Stimulated activated CD4-positive, alpha-beta T cell treated with anti-CD3 and anti-CD28 coated beads, Interleukin-2, amount 100 ng/mL, for 48 hours (primary cell): Measurements from ENCODE around the gene TBC1D2.

ENCODE experiments used
- DNase-seq, 2 donors: peaks; one replicate each; pipeline ENCODE4 v3.0.0-alpha.2; 2020

The TBC1D2 gene

DNA sequence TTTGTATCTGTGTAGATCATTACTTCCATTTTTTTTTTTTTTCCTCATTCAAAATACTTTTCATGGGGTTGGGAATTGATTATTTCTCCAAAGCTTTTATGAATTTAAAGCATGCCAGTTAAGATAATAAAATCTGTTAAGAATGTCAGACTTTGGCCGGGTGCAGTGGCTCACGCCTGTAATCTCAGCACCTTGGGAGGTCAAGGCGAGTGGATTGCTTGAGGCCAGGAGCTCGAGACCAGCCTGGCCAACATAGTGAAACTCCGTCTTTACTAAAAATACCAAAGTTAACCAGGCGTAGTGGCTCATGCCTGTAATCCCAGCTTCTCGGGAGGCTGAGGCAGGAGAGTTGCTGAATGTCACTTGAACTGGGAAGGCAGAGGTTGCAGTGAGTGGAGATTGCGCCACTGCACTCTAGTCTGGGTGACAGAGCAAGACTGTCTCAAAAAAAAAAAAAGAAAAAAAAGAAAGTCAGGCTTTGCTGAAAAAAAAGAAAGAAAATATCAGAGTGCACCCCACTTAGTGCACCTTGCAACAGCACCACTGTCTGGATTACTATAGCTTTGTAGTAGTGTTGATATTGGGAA, 18.5 kb downstream of the TBC1D2 start:
- DNase-seq, result no peak

DNA sequence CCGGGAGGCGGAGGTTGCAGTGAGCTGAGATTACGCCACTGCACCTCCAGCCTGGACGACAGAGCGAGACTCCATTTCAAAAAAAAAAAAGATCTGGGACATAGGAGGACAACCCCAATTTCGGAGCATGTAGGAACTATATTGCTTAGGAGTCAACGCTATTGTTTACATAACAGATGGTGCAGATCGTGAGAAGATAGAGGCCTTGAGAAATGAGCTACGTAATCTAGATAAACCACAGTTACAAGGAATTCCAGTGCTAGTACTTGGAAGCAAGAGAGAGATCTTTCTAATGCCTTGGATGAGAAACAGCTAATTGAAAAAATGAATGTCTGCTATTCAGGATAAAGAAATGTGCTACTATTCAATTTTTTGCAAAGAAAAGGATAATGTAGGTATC, 20.3 kb downstream of the TBC1D2 start:
- DNase-seq, result no peak

DNA sequence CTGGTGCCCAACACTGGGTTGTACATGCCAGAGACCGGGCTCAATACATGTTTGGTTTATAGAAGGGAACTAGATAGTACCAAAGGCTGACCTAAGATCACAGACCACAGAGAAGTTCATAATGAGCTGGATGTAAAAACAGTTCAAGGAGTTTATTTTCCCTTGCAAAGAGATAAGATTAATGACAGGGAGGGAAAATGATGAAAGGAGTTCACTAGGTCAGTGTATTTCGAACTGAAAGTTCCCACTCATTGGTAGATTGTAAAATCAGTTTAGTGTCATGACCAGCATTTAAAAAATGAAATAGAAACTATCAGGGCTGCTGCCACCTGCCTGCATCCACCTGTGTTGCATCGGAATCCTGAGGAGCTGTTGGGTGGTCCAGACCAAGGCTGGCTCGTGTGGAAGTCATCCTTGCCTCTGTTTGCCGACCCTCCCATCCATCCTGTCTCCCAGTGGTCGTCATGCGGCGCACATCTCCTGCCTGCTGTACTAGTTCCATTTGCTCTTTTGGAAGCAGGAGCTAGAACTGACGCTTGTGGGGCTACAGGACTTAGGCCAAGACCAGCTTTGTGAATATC, 21.1 kb downstream of the TBC1D2 start:
- DNase-seq, result no peak

- DNase-seq, result no peak
These were observed 22.5 kb downstream of the TBC1D2 start for GRCh38 chr9:98232926-98233325.

- no peak for DNase-seq
These were observed 23.5 kb downstream of the TBC1D2 start for GRCh38 chr9:98231770-98232478.

- no peak for DNase-seq
These were observed 24.7 kb downstream of the TBC1D2 start for GRCh38 chr9:98230789-98231188.

DNA sequence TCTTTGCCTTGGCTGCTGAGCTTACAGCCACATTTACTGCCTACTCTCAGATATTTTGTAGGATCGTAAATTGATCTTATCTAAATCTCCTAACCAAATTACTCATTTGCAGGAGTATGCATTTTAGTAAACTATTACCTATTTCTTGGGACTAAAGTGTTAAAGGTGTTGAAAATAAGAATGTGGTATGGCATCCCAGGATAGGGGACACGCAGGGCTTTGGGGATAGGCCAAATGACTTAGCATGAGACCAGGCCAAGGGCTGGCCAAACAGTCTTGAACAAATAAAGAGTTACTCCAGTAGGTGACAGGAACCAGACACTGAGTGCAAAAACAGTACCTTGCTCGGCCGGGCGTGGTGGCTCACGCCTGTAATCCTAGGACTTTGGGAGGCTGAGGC, 25.1 kb downstream of the TBC1D2 start:
- DNase-seq, result no peak

- no peak for DNase-seq
These were observed 25.8 kb downstream of the TBC1D2 start for GRCh38 chr9:98229620-98230019.

GRCh38 chr9:98229090-98229395, 26.4 kb downstream of the TBC1D2 start:
- DNase-seq, result no peak

DNA sequence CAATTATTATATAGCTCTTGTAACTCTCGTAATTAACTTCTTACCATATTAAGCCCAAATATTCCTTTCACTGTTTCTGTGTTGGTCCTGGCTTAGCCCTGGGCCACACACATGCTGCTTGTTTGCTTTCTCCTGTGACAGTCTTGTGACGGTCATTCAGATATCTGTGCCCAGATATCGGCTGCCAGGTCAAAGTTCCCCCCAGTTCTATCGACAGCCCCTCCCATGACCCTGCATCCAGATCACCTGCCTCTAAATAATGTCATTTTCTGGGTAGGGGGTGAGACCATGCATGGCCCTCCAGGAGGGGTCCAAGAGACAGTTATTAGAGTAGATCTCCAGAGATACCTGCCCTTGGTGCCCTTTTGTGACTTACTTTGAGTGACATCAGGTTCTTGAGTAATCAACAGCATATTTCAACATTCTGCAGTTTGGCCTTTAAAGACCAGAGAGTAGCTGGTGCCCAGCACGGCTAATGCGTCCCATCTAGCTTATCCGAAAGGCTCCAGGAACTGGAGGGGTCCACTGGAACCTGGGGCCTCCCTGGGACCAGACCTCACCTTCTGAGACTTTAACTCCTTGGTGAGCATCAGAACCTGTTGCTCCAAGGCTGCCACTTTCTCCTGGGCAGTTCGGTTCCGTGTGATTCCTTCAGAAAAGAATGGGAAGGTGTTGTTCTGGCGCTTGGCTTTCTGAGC, 26.9 kb downstream of the TBC1D2 start:
- DNase-seq, result no peak

- no peak for DNase-seq
These were observed 27.6 kb downstream of the TBC1D2 start for GRCh38 chr9:98227883-98228282.

DNA sequence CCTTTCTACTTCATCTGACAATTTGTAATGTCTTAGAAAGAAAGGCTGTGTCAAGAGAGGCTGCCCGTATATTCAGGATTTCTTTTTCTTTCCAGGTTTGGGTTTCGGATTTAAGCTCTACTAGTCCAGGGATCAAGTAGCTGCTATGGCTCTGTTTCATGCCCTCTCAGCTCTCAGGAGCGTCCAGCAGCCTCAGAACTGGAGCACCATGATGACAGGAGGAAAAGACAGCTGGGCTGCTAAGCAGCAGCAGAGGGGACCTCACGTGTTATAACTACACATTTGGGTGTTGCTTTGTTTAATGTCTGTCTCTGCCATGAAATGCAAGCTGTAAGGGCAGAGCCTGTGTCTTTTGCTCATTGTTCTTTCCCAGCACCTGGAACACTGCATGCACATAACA, 28.5 kb downstream of the TBC1D2 start:
- DNase-seq, result no peak

- DNase-seq, result no peak
These were observed 28.9 kb downstream of the TBC1D2 start for GRCh38 chr9:98226516-98226915.

- DNase-seq, result no peak
These were observed 30.4 kb downstream of the TBC1D2 start for GRCh38 chr9:98225015-98225442.

DNA sequence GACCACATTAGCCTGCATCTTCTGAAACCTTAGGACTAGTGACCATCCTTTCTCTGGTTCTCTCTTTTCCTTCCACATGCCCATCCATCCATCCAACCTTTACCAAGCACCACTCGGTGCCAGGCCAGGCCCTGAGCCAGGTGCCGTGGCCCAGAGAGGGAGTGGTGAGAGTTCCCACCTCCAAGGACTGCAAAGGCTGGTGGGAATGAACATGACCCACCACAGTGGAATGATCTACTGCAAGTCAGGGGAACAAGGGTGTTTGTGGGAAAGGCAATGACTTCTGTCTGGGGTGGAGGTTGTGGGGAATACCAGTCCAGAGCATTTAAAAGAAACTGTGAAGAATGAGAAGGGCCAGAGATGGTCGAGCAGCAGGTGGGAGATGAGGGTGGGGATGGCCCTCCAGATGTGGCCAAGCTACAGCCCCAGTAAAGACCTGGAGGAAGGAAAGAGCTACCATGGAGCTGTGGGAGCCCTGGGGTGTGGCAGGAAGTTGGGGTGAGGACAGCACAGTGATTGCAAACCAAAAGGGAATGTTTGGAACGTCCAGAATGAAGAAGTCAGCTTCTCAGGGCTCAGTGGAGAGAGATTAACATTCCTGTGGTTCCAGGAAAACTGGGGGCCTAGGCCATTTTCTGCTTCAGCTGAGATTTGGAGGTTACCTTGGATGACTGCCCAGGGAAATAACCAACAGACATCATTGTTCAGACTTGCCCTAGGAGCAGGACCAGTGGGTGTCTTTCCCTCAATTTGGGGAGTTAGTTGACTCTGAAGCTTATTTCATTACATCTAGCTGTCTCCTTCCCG, 32.4 kb downstream of the TBC1D2 start:
- DNase-seq, result no peak

- DNase-seq, result no peak
These were observed 34.5 kb downstream of the TBC1D2 start for GRCh38 chr9:98220911-98221310.

GRCh38 chr9:98219794-98220370, 35.6 kb downstream of the TBC1D2 start:
- no peak for DNase-seq

DNA sequence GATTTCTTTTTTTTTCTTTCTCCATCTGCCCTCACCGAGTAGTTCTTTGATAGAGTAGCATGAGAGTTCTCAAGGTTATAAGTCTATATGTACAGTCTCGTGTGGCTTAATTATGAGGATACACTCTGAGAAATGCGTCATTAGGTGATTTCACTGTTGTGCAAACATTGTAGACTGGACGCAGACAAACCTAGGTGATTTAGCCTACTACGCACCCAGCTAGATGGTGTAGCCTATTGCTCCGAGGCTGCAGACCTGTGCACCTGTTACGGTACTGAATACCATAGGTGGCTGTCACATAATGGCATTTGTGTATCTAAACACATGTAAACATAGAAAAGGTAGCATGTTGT, 36.1 kb downstream of the TBC1D2 start:
- no peak for DNase-seq

DNA sequence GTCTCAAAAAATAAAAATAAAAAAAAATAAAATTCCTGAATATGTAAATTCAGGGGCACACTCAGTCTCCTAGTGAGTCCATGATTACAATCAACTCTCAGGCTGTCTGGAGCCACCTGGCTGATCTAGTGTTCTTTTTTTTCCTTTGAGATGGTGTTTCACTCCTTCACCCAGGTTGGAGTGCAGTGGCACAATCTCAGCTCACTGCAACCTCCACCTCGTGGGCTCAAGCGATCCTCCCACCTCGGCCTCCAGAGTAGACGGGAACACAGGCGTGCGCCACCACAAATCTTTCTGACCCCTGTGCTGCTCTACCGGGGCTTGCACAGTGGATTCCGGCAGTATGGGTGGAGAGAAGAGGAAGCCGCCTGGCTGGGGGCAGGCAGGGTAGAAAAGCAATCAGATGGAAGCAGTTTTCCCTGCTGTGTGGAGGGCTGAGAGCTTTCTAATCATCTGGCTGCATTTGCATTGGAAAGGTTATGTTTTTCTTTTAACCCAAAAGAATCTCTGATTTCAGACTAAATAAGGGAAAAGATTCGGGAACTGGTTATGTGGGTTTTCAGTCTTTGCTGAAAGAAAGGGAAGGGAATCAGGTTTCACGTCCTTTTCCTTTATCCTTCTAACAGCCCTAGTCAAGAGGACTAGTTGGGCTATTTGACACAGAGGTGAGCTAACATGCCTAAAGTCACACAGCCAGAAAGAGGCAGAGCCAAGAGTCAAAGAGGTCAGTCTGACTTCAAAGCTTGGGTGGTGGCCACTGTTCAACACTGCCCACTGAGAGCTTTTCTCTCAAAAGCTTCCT, 36.7 kb downstream of the TBC1D2 start:
- DNase-seq, result no peak

DNA sequence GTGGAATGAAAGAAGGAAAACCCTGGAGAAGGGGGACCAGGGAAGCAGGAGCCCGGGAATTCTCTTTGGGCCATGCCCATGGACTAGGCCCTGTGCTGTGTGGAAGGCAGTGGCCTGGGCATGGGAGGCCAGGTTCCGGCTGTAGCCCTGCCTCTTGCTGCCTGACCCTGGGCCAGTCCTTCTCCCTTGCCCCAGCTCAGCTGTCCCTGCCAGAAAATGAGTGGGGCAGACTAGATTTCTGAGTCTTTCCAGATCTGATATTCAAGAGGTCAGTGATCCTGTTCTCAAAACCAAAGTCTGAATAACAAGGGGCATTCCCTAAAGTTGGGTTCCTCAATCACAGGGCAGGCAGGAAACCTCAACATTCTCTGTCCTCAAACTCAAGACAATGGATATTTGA, 38.2 kb downstream of the TBC1D2 start:
- no peak for DNase-seq

- DNase-seq, result no peak
These were observed 39.1 kb downstream of the TBC1D2 start for GRCh38 chr9:98216391-98216790.

DNA sequence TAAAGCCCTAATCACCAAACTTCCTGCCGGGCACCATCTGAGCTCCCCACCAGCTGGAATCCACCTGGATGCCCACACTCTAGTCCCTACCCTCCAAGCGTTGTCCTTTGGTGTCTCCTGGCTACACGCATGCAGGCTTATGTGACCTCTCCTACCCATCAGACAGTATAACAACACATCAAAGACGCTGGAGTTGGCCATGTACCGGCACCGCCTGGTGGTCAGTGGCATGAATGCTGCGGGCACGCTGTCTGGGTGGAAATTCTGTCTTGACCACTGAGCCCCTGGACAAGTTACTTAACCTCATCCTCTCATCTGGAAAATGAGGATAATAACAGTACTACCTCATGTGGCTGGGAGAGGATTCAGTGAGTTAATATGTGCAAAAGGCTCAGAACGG, 39.6 kb downstream of the TBC1D2 start:
- no peak for DNase-seq
